SJCRH30 (cell line): ENCODE data around the gene ZBTB21. TPM values are rescaled to one million over a fixed set of nuclear protein-coding genes. Genes with fewer than 3 reads are reported as not detected.
A peak's percentile ranks its signal among the peaks of the same experiment; 100 is the strongest.

ENCODE experiments used
- DNase-seq, 2 experiments: peaks; one replicate each; pipeline ENCODE4 v3.0.0-alpha.2; 2015 to 2020
- H3K27ac ChIP-seq: fragments of 250-450 bp; sonication (Bioruptor Pico); 2 replicates; pipeline ENCODE4 v1.5.1; 2020; ENCODE audit warnings: mild to moderate bottlenecking, moderate library complexity
- H3K27me3 ChIP-seq: fragments of 250-450 bp; sonication (Bioruptor Pico); 2 replicates; pipeline ENCODE4 v1.5.1; 2020; ENCODE audit warnings: mild to moderate bottlenecking, moderate library complexity
- H3K36me3 ChIP-seq: fragments of 250-450 bp; sonication (Bioruptor Pico); 2 replicates; pipeline ENCODE4 v1.5.1; 2020; ENCODE audit warnings: mild to moderate bottlenecking, moderate library complexity
- H3K4me1 ChIP-seq: fragments of 250-450 bp; sonication (Bioruptor Pico); 2 replicates; pipeline ENCODE4 v1.5.1; 2020; ENCODE audit warnings: mild to moderate bottlenecking, moderate library complexity
- H3K4me3 ChIP-seq: fragments of 250-450 bp; sonication (Bioruptor Pico); 2 replicates; pipeline ENCODE4 v1.5.1; 2020; ENCODE audit warnings: mild to moderate bottlenecking, moderate library complexity
- H3K9me3 ChIP-seq: fragments of 250-450 bp; sonication (Bioruptor Pico); replicated peaks from 2 replicates; pipeline ENCODE4 v1.5.1; 2020; ENCODE audit warnings: mild to moderate bottlenecking, moderate library complexity
- total RNA-seq: library from RNA; depleted of rRNA; stranded (reverse); fragments of >200 nt; shearing (Covaris generic); gene quantifications from 2 replicates; pipeline ENCODE4 v1.2.3, GENCODE V29; 2014

Gene ZBTB21
- total RNA-seq, 1 experiment from 2014 or later: 25.7 TPM

DNA sequence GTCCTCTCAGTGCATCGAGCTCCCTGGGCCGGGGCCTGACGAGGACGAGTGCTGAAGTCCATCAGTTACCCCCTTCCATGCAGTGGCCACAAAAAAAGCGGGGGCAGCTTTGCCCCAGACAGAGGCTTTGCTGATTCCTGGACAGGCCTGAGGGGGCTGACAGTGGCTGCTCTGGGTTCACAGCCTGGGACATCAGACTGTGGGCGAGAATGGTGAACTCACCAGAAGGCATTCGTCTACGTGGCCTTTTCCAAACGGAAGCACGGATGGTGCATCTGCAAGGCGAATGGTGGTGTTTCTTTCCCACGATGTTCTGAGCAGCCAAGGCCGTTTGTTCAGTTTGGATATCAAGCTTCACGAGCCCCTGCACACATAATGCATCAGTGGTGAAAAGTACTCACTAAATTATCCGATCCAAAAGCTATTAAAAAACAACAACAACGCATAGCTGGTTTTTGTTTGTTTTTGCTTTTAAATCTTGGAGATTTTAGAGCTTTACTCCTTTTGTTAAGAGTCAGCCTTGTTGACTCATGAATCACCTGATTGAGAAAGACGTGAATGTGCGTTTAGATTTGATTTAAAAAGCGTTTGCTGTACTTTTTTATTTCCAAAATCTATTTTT is 6.3 kb upstream of the ZBTB21 start:
- Histone ChIP-seq H3K4me1 (peaks cover 23% of the 10 kb centered on the region), H3K36me3 (no peaks in the 10 kb centered on the region), H3K27me3 (no peaks in the 10 kb centered on the region)

DNA sequence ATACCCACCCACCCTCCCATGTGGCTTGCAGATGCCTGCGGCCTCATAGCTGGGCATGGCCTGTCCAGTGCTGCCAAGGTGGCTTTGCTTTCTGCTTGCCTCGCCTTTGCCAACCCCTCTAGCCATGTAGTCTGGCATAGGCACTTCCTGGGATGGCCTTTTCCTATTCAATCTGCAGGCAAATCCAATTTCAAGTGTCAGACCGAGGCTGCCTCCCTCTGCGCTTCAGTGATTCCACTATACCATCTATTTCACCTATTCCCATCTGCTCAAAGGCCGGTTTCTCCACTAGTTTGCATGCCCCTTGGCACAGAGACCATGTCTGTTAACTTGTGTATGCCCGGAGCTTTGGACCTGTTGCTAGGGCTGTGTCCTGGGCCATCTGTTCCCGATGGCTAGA is 3.8 kb upstream of the ZBTB21 start:
- no peaks in the 10 kb centered on the region for H3K27me3 ChIP-seq
- no peak for DNase-seq
- H3K27ac ChIP-seq: peak overlapping the region; percentile 28; the same call in 1 of the 2 replicates
- peaks cover 25% of the 10 kb centered on the region for H3K4me1 ChIP-seq
- H3K9me3 ChIP-seq: no peaks in the 10 kb centered on the region
- no peaks in the 10 kb centered on the region for H3K36me3 ChIP-seq
- no peak overlapping the region for H3K4me3 ChIP-seq

More for the DNA sequence above, 6.3 kb upstream of the ZBTB21 start:
- DNase-seq: no peak
- no peaks in the 10 kb centered on the region for H3K9me3 ChIP-seq
- H3K27ac ChIP-seq: peak overlapping the region; percentile 19; the same call in 1 of the 2 replicates
- no peak overlapping the region for H3K4me3 ChIP-seq

DNA sequence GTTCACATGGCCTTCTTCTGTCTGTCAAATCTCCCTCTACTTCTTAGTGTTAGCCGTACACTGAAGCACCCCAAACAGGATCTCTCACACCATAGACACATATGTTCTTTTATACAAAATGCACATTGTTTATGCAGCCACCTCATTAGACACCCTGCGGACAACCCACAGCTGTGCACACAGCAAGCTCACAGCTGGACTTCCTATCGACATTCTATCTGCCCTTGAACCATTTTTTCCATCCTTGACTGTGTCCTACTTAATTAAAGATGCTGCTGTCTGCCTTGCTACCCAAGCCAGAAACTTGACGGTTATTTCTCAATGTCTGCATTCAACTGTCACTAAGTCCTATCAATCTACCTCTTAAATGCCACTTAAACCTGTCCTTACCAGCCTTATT is 3.2 kb upstream of the ZBTB21 start:
- Histone ChIP-seq H3K9me3 (no peaks in the 10 kb centered on the region), H3K36me3 (no peaks in the 10 kb centered on the region), H3K27me3 (no peaks in the 10 kb centered on the region), H3K27ac (peak overlapping the region; percentile 63), H3K4me1 (peaks cover 28% of the 10 kb centered on the region), H3K4me3 (peak overlapping the region; percentile 13; the same call in 1 of the 2 replicates)
- peak; percentile 66 to 82 for DNase-seq

DNA sequence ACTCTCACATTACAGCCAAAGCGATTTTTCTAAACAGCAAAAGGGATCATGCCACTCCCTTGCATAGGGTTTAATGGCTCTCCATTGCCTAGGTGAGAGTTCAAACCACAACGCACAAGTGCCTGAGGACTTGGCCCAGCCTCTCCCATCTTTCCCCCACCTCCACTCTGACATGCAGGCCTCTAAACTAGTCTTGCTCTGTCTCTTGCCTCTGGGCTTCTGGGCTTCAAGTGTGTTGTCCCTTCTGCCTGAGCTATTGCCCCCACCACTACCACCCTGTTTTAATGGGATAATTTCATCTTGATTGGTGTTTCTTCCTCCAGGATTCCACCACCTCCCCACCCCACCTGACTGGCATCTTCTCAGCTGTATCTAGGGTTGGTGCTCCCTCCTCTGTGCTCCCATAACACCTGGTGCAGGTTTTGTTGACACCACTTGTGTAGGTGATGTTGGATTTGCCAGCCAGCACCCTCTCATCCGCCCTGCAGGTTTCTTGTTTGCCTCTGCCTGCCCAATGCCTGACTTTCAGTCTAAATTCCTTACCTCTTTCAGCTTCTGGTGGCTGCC is 2.7 kb upstream of the ZBTB21 start:
- Histone ChIP-seq H3K9me3 (no peaks in the 10 kb centered on the region), H3K36me3 (no peaks in the 10 kb centered on the region), H3K27ac (peak overlapping the region; percentile 63), H3K27me3 (no peaks in the 10 kb centered on the region), H3K4me3 (peak overlapping the region; percentile 13), H3K4me1 (peaks cover 28% of the 10 kb centered on the region)
- DNase-seq: peak in 1 of 2 experiments; percentile 15

DNA sequence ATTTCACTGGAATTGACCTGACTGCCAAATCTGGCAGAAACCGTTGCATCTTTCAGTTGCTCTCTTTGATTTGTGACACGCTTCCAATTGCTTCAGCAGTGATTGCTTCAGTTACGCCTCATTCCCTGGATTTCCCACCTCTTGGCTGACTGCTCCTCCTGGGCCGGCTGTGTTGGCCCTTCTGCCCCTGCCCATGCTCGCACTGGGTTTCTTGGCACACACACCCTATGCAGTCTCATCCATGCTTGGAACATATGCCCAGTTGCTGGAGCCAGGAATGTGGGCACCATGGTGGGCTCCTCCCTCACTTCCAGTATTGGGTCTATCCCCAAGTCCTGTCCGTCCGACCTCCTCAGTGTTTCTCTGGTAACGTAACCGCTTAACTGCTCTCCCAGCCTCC is 2.2 kb upstream of the ZBTB21 start:
- peak overlapping the region; percentile 63 for H3K27ac ChIP-seq
- H3K4me1 ChIP-seq: peaks cover 28% of the 10 kb centered on the region

DNA sequence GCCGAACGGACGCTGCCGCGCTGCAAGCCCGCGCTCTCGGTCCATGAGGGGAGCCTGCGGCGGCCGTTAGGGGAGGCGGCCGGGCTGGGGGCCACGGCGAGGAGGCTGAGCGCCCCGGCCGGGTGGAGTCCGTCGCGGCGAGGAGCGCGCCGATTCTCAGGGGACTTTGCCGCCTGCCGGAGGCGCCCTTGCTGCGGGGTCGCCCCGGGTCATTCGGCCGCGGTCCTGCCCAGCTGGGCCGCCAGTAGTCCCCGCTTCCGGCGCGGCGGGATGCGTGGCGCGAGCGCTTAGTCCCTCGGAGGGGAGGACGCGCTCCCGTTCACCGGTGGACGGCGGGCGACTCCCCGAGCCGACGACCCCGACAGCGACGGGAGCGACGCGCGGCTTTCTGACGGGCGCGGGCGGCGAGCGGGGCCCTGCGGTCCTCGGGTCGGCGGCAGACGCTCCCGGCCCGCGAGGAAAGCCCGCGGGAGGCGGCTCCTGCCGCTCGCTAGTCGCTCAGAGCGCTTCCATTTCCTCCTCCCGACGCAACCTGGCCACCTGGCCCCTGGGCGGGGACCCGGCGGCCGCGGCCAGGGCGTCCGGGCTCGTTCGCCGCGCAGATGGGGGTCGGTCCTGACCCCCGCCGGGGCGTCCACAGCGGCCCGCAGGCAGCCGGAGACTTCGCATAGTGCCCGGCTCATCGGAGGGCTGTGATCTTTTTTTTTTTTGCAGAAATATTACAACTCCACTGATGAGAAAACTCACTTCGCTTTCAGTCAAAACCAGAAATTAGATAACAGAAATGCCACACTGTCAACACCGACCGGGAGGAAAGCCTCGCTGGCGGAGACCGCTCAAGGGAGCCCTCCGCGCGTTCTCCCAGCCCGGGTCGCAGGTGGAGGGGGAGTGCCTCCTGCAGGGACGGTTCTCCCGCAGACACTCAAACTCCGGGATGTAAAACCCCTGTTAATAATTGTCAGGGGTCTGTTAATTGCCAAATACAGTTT is 641 bp upstream of the ZBTB21 start:
- H3K9me3 ChIP-seq: no peaks in the 10 kb centered on the region
- peak; percentile 40 to 46 for DNase-seq
- peaks cover 23% of the 10 kb centered on the region for H3K4me1 ChIP-seq
- peaks cover 11% of the 10 kb centered on the region for H3K36me3 ChIP-seq
- peak overlapping the region; percentile 77 for H3K27ac ChIP-seq
- no peaks in the 10 kb centered on the region for H3K27me3 ChIP-seq
- H3K4me3 ChIP-seq: peak overlapping the region; percentile 76

More for the DNA sequence above, 2.2 kb upstream of the ZBTB21 start:
- no peaks in the 10 kb centered on the region for H3K9me3 ChIP-seq
- H3K36me3 ChIP-seq: peaks cover 2% of the 10 kb centered on the region; the same call in 1 of the 2 replicates
- H3K4me3 ChIP-seq: peak overlapping the region; percentile 13
- H3K27me3 ChIP-seq: no peaks in the 10 kb centered on the region
- no peak for DNase-seq

DNA sequence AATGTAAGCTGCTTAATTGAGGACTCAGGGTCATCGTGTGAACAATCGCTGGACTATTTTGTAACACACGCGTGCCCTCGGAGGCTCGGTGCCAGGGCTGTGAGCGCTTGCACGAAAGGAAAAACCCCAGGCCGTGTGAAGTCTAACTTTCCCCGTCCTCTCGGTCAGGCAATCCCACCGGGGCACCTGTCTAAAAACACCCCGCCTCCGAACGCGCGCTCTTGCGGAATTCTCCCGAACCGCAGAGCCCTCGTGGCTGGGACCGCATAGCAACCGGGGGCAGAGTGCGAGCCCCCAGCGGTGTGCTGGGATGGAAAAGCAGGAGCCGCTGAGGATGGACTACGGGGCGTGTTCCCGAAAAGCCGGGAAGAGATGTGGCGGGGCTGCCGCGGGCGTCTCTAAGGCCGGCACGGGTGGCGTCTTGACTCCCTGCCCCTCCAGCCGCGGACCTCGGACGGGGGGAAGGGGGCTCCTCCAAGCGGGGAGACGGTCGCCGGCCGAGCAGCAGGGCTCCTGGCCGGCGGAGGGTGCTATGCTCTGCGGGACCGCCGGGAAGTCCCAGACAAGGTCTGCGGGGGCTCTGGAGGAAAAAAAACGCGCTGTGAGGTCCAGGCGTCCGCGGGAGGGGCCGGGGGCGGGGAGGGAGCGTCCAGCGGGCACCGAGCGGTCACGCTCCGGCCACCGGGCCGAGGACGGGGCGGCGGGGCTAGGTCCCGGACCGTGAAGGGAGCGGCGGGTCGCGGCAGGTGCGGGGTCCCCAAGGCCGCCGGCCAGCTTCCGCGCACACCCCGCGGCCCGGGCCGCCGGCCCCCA is 936 bp downstream of the ZBTB21 start:
- H3K4me1 ChIP-seq: peaks cover 23% of the 10 kb centered on the region
- DNase-seq: peak; percentile 46 to 58
- peak overlapping the region; percentile 76 for H3K4me3 ChIP-seq
- H3K27me3 ChIP-seq: no peaks in the 10 kb centered on the region
- H3K9me3 ChIP-seq: no peaks in the 10 kb centered on the region
- peak overlapping the region; percentile 77 for H3K27ac ChIP-seq
- H3K36me3 ChIP-seq: peaks cover 14% of the 10 kb centered on the region

DNA sequence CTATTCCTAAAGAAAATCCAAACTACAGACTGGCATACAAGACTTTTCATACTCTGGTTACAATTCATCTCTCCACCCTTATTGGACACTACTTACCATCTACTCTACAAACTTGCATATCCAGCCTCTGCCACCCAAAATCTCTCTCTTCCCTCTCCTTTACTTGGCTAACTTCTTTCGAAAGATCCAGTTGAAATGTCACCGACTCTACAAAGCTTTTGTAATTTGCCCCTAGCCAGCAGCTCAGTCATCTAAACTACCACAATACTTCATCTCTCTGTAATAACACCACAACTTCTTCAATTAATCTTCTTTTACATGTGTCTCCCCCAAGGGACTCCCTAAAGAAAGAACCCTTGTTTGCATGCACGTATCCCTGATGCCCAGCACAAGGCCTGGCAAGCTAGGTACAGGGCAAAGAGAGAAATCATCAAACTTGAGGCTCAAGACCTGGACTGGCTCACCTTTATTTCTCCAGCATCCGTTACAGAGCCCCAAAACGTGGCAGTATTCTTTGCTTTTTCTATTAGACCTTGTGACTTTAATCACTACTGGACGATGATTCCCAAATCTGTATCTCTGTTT is 2.7 kb downstream of the ZBTB21 start:
- Histone ChIP-seq H3K36me3 (peaks cover 14% of the 10 kb centered on the region), H3K9me3 (no peaks in the 10 kb centered on the region), H3K27ac (no peak overlapping the region), H3K27me3 (no peaks in the 10 kb centered on the region), H3K4me1 (peaks cover 8% of the 10 kb centered on the region), H3K4me3 (no peak overlapping the region)
- no peak for DNase-seq

DNA sequence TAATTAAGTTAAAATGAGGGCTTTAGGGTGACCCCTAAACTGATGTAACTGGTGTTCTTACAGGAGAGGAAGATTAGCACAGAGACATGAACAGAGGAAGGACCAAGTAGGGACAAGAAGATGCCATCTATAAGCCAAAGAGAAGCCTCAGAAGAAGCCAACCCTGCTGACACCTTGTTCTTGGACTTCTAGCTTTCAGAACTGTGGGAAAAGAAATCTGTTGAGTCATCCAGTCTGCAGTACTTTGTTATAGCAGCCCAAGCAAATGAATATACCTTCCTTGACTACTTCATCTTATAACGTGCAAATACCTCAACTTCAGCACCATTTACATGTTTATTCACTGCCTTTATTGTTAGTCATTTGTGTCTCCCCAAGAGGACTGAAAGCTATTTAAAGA is 3.4 kb downstream of the ZBTB21 start:
- peaks cover 19% of the 10 kb centered on the region for H3K36me3 ChIP-seq
- no peaks in the 10 kb centered on the region for H3K27me3 ChIP-seq
- no peak for DNase-seq
- H3K9me3 ChIP-seq: no peaks in the 10 kb centered on the region
- no peak overlapping the region for H3K4me3 ChIP-seq
- peaks cover 6% of the 10 kb centered on the region for H3K4me1 ChIP-seq
- no peak overlapping the region for H3K27ac ChIP-seq

DNA sequence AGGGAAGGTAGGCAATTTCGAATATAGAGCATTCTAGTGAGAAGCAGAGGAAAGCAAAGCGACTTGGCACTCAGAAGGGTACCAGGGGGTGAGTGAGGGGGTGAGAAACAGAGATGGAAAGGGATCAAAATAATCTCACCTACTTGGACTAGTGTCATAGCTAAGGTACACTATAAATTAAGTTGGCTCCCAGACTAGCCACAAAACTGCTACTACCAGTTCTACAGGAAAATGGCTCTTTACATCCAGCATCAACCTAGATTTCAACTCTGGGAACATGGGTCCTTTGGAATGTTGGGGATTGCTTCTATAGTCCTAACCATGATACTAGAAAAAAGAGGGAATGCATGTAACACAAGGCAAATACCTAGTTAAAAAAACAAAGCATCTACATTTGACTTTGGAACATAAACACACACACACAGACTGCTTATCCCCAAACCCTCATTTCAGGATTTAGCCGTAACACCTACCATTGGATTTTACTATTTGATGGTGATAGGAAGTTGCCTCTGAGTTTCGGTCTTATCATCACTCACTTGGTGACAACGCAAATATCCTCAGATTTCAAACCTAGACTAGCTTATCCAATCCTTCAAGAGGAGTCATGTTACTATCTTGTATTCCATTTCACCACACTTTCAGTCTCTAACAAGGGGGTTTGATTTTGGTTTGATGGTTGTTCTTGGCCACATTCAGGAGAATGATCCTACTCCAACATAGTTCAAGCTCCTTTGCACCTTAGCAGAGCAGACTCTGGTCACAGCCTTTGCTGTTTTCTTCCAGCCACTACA is 5.6 kb downstream of the ZBTB21 start:
- Histone ChIP-seq H3K4me3 (no peak overlapping the region), H3K27ac (no peak overlapping the region), H3K27me3 (no peaks in the 10 kb centered on the region), H3K4me1 (peaks cover 3% of the 10 kb centered on the region; the same call in 1 of the 2 replicates), H3K9me3 (no peaks in the 10 kb centered on the region), H3K36me3 (peaks cover 31% of the 10 kb centered on the region)
- no peak for DNase-seq

DNA sequence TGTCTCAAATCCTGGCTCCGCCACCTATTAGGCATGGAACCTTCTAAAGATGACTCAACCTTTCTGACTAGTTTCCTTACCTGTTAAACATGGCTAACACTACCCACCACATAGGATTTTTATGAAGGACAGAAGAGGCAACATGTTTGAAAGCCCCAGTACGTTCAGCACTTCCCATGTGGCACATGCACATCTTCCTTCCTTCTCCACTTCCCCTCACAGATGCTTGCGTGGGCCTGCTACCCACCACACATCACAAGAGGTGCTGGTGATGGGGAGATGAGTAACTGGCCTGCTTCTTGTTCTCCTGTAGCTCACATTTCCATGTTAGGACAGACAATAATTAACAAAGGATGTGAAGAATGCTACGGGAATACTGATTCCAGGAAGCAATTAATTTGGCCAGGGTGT is 7.1 kb downstream of the ZBTB21 start:
- Histone ChIP-seq H3K4me3 (no peak overlapping the region), H3K27ac (no peak overlapping the region), H3K27me3 (no peaks in the 10 kb centered on the region), H3K4me1 (no peaks in the 10 kb centered on the region), H3K9me3 (no peaks in the 10 kb centered on the region), H3K36me3 (peaks cover 34% of the 10 kb centered on the region)
- DNase-seq: no peak

DNA sequence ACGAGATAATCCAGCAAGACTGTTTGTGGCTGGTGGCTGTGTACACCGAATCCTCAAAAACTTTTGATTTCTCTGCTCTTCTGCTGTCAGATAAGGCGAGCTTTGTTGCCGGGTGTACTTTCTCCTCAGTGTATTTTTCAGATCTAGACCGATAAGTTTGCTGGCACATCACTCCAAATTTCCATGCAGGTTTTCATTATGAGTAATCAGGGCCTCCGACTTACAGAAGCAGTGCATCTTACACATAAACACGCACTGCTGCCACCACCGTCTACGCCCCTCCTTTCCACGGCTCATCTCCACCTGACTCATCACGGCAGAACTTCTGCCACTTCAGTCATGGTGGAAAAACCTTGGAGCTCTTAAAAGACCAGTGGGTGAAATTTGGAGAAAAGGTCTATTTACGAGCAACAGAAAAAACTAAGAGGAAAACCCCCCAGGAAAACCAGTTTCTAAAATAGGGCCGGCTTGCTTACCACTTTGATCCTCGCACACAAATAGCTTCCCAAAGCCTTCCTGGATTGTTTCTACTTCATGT is 7.7 kb downstream of the ZBTB21 start:
- no peaks in the 10 kb centered on the region for H3K27me3 ChIP-seq
- DNase-seq: no peak
- no peaks in the 10 kb centered on the region for H3K9me3 ChIP-seq
- H3K27ac ChIP-seq: no peak overlapping the region
- H3K4me3 ChIP-seq: no peak overlapping the region
- H3K4me1 ChIP-seq: no peaks in the 10 kb centered on the region
- peaks cover 35% of the 10 kb centered on the region for H3K36me3 ChIP-seq

DNA sequence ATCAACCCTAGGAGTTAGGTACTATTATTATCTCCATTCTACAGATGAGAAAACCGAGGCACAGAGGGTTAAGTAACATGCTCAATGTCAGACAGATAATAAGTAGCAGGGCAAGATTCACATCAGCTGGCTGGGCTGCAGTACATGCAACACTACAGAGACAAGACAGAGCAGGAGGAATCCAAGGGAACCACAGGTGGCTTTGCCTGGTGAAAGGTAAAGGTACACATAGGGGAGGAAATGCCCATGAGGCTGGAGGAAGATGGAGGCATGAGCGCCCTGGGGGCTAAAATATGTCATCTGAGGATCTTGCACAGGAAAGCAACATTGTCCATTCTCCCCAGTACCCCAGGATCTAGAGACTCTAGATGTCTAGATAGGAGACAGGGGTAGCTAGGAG is 8.4 kb downstream of the ZBTB21 start:
- Histone ChIP-seq H3K4me1 (no peaks in the 10 kb centered on the region), H3K4me3 (no peak overlapping the region), H3K36me3 (peaks cover 34% of the 10 kb centered on the region), H3K9me3 (no peaks in the 10 kb centered on the region), H3K27me3 (no peaks in the 10 kb centered on the region), H3K27ac (no peak overlapping the region)
- DNase-seq: no peak
